GM18517 (cell line): ENCODE results near the gene CD74.
A peak's percentile ranks its signal among the peaks of the same experiment; 100 is the strongest.
"Not testable (repeated sequence)": the region's sequence is repeated elsewhere in the genome, so short reads cannot be mapped to it uniquely, and the experiment has no call there.

ENCODE experiments used
- ATAC-seq: cut with Tn5 transposase; IDR thresholded peaks from one replicate; pipeline ENCODE4 v1.9.1; 2021; ENCODE audit warnings: mild to moderate bottlenecking, moderate library complexity; ENCODE audit not compliant: unreplicated experiment

CD74 gene

DNA sequence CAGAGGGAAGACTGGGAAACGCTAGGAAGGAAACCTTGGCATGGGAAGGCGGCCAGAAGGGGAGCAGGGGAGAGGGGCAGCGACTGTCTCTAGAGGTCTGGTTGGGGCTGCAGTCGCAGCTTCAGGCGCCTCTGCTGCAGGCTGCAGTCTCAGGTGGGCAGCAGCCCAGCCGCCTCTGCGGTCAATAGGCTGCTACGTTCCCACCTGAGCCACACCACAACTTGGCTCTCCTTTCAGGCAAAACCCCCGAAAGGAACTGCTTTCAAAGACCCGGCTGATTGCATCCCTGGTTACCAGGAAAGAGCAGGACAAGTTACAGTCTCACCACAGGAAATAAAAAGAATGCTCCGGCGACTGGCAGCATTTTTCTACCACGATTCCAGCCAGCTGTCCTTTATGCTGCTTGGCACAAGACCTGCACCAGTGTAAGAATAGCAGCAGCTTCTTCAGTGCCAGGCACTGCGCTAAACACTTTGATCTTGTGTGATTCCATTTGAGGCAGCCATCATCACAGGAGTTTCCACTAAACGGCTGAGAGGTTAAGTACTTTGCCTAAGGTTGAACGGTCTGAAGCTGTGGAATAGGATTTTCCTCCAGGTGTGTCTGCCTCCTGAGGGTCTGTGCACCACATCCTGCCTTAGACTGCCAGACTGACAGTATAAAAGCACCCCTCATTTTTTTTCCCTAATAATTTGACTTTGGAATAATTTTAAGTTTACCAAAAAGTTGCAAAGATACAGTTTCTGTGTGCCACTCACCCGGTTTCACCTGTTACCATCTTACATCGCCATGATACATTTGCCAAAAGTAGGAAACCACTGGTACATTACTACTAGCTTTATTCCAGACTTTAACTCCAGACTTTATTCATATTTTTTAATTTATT lies 29.3 kb upstream of the CD74 start:
- ATAC-seq, result no peak

DNA sequence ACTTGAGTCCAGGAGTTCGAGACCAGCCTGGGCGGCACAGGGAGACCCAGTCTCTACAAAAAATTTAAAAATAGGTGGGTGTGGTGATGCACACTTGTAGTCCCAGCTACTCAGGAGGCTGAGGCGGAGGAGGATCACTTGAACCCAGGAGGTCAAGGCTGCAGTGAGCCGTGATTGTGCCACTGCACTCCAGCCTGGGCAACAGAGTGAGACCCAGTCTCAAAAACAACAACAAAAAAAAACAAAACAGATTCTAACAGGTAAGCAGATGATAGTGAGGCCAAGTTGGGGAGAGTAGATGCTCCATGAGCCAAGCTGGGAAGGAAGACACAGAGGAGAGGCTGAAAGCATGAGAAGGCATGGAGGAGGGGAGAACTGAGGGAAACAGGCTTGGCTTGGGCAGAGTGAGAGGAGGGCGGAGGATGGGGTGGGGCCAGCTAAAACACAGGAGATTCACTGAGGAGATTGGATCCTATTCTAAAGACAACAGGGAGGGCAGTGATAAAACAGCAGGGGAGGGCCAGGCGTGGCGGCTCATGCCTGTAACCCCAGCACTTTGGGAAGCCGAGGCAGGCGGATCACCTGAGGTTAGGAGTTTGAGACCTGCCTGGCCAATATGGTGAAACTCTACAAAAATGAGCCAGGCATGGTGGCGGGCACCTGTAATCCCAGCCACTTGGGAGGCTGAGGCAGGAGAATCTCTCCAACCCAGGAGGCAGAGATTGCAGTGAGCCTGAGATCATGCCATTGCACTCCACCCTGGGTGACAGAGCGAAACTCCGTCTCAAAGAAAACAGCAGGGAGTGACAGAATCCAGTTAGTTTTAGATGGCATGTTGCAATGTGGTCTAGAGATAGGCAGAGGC lies 28.5 kb upstream of the CD74 start:
- no peak for ATAC-seq

DNA sequence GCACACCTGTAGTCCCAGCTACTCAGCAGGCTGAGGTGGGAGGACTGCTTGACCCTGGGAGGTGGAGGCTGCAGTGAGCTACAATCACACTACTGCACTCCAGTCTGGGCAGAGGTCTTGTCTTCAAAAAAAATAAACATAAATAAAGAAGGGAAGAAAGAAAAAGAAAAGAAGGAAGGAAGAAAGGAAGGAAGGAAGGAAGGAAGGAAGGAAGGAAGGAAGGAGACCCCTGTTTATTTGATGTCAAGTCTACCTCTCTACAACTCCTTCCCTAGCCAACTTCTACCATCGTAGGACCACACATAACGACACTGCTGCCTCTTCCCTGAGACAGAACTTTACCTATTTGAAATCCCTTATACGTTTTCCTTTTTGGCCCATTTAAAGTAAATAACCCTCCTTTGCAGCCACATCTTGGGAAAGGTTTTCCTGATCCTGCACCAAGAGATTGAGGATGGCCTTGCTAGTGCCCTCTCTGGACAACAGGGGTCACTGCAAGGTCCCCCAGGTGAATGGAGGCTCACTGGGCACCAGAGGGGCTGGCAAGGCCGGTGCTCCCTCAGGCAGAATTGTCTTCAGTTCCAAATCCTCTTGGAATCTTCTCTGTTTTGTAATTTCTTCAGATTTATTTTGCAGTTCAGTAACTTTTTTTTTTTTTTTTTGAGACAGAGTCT lies 26.3 kb upstream of the CD74 start:
- ATAC-seq, result no peak

DNA sequence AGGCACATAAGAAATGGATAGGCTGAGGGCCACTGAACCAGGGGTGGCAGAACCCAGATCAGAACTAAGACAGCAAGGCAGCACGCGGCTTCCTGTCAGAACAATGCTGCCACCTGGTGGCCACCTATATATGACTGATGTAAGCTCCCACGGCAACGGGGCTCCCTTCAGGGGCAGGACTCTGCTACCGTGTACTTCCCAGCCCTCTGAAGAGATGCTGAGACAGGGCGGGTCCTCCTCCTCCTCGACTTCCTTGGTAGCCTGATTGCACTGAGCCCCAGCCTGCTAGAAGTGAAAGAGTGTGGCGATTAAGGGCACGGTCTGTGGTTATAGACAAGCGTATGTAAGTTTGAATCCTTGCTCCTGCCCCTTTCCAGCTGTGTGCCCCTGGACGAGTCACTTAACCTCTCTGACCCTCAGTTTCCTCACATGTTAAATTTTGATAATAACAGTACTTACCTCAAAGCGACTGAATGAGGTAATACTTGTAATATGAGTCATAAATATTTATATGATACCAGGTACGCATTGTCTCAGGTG lies 23.5 kb upstream of the CD74 start:
- ATAC-seq, result peak; percentile 93

DNA sequence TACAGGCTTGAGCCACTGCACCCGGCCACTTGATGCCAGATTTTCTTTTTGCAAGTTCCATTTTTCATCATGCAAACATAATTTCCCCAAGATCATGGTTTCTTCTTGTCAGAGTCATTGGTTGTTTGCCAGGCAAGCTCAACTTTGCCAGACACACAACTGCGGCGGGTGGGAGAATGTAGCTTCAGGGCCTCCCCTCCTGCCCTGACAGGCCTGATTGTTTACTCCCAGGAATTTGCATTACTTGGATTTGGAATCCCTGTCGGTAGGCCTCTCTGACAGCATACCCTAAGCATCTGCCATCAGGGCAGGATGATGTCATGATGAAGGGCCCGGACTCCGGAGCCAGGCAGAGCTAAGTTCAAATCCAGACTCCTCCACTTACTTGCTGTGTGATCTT lies 21.8 kb upstream of the CD74 start:
- no peak for ATAC-seq

DNA sequence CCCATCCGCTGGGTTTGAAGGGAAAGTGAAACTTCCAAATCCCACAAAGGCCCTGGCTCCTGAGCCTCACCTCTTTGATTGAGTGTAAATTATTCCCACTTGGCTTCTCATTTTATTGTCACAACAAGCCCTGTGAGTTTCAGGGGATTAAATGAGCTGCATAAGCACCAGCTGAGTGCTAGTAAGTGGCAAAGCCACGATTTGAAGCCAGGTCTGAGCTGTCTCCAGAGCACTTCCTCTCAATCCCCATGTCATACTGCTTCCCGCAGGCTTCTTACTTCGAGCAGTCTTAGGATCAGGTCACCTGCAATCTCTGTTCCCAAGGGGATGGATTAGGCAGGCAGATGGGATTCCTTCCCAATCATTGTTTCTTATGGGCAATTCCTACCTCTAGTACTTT lies 18.9 kb upstream of the CD74 start:
- no peak for ATAC-seq

DNA sequence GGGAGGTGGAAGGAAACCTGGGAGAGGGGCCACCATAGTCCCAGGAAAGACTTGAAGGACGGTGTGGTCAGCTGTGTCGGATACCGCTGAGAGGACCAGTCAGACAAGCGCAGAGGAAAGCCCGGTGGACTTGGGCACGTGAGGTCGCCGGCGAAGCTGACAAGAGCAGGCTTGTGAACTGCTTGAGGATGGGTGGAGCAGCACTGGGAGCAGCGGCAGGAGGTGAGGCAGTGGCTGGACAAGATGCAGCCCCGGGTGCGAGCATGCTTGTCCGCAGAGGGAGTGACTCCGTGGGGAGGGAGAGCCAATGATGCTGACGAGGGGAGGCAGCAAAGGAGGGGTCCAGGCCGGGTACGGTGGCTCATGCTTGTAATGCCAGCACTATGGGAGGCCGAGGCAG lies 18.3 kb upstream of the CD74 start:
- ATAC-seq, result no peak

DNA sequence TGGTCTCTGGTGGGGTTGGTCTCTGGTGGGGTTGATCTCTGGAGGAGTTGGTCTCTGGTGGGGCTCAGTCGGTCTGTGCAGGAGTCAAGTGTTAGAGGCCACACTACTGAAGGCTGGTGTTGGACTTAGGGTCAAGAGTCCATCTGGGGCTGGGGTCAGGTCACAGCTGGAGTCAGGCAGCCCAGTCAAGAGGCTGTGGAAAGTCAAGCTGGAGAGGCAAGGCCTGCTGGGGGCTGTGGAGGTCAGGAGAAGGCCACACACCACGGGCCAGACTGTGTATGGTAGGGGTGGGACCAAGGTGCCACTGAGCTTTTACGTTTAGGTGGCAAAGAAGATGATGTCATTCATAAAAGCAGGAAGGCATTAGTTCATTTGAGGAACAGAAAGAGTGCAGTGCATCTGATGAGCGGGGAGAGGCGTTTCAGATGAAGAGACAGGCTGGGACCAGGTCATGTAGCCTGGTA lies 16.7 kb upstream of the CD74 start:
- peak; percentile 86 for ATAC-seq

DNA sequence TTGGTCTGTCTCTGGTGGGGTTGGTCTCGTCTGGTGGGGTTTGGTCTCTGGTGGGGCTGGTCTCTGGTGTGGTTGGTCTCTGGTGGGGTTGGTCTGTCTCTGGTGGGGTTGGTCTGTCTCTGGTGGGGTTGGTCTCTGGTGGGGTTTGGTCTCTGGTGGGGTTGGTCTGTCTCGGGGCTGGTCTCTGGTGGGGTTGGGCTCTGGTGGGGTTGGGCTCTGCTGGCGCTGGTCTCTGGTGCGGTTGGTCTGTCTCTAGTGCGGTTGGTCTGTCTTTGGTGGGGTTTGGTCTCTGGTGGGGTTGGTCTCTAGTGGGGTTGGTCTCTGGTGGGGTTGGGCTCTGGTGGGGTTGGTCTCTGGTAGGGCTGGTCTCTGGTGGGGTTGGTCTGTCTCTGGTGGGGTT lies 16.3 kb upstream of the CD74 start:
- no peak for ATAC-seq

DNA sequence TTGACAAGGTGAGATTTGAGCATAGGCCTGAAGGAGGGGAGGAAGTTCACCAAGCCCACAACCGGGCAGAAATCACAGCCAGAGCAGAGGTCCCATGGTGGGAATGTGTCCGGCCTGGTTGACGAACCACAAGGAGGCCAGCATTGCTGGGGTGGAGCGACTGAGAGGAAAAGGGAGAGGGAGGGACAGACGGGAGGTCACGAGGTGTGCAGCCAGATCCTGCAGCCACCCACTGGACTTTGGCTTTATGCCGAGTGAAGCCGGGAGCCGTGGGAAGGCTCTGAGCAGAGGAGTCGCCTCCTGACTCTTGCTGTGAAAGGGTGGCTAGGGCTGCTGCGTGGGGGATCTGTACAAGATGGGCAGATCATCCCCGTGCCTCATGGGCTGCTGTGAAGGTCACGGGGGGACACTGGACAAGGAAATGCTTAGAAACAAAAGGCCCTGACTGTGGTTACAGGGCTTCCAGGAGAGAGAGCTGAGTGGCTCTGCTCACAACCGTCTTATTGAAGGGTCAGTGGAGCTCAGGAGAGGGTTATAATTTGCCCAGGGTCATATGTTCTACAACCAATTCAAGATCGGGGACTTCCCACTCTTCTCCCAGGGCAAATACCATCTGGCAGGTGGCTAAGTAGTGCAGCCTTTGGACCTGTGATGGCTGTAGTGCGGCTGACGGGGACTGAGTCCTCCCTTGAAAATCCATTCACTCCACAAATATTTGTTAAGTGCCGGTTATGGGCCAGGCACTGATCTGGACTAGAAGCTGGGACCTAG lies 15.6 kb upstream of the CD74 start:
- ATAC-seq, result no peak

DNA sequence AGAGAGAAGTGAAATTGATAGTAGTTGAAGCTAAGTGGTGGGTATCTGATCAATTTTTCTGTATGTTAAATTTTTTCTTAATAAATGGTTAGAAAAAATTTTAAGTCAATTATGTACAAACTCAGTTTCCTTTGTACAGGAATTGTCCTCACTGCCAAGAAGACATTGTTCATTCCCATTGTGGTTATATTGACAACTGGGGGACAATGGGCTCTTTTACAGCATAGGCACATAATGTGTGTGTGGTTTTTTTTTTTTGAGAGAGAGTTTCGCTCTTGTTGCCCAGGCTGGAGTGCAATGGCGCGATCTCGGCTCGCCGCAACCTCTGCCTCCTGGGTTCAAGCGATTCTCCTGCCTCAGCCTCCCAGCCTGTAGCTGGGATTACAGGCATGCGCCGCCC lies 13.5 kb upstream of the CD74 start:
- ATAC-seq, result not testable (repeated sequence)

DNA sequence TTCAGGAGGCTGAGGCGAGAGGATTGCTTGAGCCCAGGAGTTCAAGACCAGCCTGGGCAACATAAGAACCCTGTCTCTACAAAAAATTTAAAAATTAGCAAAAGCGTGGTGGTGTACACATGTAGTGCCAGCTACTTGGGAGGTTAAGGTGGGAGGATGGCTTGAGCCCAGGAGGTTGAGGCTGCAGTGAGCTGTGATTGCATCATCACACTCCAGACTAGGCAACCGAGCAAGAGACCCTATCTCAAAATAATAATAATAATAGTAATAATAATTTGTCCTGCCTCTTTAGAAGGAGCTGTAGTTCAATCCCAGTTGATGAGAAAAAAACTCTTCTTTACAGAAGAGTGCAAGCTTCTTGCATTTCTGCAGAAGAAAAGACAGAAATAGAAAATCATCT lies 10.0 kb upstream of the CD74 start:
- ATAC-seq, result no peak

DNA sequence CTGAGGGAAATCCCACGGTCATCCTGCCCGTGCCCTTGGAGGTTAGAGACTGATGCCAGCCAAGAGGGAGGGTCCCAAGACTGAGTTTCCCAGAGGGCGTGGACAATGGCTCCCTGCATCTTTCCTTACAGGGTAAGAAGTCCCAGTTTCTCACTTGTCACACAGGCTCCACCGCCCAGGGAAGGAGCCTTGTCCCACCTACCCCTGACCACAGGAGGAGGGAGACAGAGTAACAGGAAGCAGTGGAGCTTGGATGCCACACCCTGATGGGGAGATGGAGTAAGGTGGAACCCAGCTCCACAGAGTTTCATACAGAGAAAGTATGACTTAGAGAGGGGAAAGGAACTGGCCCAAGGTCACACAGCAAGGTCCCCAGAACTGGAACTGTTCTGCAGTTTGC lies 9.4 kb upstream of the CD74 start:
- ATAC-seq, result no peak

DNA sequence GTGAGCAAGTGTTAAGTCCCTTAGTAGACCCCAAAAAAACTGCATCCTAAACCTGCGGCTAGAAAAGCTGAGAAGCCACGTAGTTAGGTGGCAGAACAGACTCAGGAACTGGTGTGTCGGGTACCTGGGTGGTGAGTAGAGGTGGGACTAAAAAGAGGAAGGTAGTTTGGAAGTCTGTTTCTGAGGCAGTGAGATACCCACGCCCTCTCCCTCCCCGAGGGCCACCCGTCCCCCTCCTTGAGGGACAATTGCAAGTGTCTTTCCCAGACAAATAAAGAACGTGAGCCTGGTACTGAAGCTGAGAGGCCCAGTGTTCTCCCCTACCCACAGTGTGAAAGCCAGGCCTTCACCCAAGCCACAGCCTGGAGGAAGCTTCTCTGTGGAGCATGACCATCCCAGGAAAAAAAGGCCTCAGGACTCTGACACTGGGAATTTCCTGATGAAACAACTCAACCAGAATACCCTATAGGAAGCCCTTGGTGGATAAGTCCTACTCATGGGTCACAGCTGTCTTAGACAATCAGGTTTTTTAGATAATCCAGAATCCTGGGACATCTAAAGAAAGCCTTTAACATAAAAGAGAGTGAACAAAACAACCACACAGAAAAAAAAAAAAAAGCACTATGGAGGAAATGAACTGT lies 7.0 kb upstream of the CD74 start:
- no peak for ATAC-seq

DNA sequence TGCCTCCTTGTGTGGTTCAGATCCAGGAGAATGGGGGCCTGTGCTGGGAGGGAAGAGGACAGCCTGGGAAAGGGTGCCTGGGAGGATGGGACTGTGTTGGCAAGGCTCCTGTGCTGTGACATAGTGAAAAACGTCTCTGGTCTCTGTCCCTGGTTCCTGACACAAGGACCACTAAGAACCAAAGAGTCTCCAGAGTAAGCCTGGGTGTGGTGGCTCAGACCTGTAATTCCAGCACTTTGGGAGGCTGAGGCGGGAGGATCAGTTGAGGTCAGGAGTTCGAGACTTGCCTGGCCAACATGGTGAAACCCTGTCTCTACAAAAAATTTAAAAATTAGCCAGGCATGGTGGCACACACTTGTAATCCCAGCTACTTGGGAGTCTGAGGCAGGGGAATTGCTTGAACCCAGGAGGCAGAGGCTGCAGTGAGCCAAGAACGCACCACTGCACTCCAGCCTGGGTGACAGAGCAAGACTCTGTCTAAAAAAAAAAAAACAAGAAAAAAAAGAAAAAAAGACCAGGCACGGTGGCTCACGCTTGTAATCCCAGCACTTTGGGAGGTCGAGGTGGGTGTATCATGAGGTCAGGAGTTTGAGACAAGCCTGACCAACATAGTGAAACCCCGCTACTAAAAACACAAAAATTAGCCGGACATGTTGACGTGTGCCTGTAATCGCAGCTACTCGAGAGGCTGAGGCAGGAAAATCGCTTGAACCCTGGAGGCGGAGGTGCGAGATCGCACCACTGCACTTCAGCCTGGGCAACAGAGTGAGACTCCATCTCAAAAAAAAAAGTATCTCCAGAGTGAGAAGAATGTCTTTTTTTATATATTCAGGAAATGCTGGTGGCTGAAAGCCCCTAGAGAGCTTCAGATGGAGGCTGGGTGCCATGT lies 1.4 kb upstream of the CD74 start:
- ATAC-seq, result not testable (repeated sequence)

DNA sequence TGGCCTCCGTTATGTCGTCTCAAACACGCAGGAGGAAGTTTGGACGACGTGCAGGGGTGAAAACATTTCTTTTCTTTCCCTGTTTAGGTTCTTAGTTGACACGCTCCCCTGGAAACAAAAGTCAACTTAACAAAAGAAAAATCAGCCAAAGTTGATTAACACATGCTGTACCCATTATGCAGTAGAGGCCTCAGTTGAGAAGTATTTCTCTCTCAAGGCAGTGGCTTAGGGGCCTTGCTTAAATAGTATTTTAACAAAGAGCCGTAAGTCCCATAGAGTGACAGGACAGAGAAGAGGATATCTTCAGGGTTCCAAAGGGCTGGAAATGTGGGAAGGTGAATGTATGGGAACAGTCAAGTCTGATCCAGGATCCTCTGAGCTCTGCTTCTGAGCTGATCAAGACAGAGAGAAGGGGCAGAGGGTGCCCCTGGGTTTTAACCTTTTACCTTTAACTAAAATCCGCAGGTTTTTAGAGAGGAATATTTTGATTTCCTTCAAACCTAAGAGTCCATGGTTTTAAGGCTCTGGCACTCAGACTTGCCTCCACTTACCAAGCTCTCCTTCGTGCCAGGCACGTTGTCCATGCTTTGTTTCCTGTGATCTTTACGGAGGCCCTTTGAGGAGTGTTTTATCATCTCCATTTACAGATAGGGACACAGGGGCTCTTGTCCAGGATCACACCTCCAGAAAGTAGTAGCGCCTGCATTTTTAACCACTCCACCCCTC lies 629 bp upstream of the CD74 start:
- no peak for ATAC-seq

DNA sequence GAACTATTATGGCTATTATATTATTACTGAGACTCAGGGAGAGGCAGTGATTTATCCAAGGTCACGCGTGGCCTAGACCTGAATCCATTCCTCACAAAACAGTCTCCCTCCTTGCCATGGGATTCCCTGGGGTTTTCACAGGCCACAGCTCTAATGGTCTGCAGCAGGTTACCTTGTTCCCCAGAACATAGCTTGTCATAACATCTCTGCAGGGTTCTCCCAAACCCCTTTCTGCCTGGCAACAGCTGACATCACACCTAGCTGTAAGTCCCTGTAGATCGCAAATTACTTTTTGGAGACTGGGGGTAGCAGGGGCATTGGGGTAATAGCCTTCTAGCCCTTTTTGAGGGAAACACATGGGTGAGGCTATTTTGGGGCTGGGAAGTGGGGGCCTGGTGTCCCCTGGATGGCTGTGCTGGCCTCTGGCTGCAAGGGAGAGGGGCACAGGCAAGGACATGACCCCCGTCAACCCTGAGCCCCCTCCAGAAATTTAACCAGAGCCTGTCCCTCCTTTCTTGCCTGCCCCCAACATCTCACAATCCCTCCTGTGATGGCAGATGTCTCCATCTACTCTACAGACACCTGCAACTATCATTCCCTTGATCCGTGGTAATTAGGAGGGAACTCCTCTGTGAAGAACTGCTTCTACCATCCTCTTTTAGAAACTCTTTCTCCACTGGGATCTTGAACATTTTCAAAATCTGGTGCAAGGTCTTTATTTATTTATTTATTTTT lies 1.3 kb downstream of the CD74 start:
- no peak for ATAC-seq
